ENCODE data around the gene LRCH4.

DNA sequence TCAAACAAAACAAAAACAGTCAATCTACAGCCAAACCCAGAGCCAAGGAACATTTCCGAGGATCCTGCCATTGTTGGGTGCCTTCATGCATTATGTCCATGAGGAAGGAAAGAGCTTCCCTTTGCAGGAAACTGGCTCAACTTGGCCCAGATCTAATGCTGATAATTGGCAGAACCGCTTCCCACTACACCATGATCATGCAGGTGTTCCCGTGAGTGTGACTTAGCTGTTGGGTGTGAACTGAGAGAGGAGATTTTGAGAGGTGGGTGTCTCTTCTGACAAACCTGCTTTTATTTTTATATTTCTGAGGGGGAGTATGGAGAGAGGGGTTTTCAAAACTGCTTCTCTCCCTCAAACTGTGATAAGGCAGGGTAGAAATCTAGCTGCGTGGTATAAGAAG is 26.8 kb downstream of the LRCH4 start:
- TF ChIP-seq, protein P1, sequence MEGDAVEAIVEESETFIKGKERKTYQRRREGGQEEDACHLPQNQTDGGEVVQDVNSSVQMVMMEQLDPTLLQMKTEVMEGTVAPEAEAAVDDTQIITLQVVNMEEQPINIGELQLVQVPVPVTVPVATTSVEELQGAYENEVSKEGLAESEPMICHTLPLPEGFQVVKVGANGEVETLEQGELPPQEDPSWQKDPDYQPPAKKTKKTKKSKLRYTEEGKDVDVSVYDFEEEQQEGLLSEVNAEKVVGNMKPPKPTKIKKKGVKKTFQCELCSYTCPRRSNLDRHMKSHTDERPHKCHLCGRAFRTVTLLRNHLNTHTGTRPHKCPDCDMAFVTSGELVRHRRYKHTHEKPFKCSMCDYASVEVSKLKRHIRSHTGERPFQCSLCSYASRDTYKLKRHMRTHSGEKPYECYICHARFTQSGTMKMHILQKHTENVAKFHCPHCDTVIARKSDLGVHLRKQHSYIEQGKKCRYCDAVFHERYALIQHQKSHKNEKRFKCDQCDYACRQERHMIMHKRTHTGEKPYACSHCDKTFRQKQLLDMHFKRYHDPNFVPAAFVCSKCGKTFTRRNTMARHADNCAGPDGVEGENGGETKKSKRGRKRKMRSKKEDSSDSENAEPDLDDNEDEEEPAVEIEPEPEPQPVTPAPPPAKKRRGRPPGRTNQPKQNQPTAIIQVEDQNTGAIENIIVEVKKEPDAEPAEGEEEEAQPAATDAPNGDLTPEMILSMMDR (IDR thresholded peaks at IDR 0.05) = no peak
- no peak for TF ChIP-seq POLR2A (IDR thresholded peaks at IDR 0.05; ENCODE audit: low read depth)
- TF ChIP-seq EP300 (IDR thresholded peaks at IDR 0.05) = no peak

Data from esophagus muscularis mucosa (tissue), 4 donors.